ENCODE data around the gene CHD6. TPM values are rescaled to one million over a fixed set of nuclear protein-coding genes. Genes with fewer than 3 reads are reported as not detected.

CHD6 gene
- total RNA-seq, 1 experiment from 2014 or later = 26.6 TPM

- Histone ChIP-seq H3K9me3 (ENCODE audit: control insufficient read depth in 1 of 2, insufficient read depth in 1 of 2, low read depth in 1 of 2, low read length in 2 of 2) (no peaks in the 10 kb centered on the region), H3K4me1 (ENCODE audit: control insufficient read depth in 1 of 2, insufficient read depth in 2 of 2, low read length in 2 of 2) (peaks cover 0 to 4% of the 10 kb centered on the region in 2 experiments; a peak in 1 of 4 replicates), H3K27ac (ENCODE audit: low read depth, low read length) (no peak overlapping the region), H3K4me3 (replicated peaks in 1 of 2; ENCODE audit: low read depth in 1 of 2, low read length in 2 of 2) (no peak overlapping the region), H3K4me2 (ENCODE audit: low read length) (no peak overlapping the region), H3K36me3 (ENCODE audit: control insufficient read depth in 1 of 2, insufficient read depth in 2 of 2, low read length in 2 of 2) (no peaks in the 10 kb centered on the region), H4K20me1 (ENCODE audit: insufficient read depth) (no peaks in the 10 kb centered on the region), H3K9ac (ENCODE audit: low read length) (no peak overlapping the region), H3K9me2 (ENCODE audit: insufficient read depth) (no peaks in the 10 kb centered on the region), H3K27me3 (ENCODE audit: insufficient read depth, low read length) (no peaks in the 10 kb centered on the region), H2AFZ (ENCODE audit: low read depth, low read length, poor library complexity, severe bottlenecking) (no peak overlapping the region), H3K79me2 (ENCODE audit: insufficient read depth, low read length) (no peaks in the 10 kb centered on the region)
- ChIA-PET RAD21 (ENCODE audit: low non-redundant PET in 1 of 2, low total read pairs in 2 of 2, uncharacterized antibody in 2 of 2, unreplicated experiment in 2 of 2) (no interaction called here), POLR2A (no interaction called here), CTCF (no interaction called here)
- DNase-seq (ENCODE audit: low read depth, low spot score) (no peak), ATAC-seq (no peak)
- intact Hi-C loops (cut with micrococcal nuclease) = no loop called here
- TF ChIP-seq EZH2phosphoT487 (IDR thresholded peaks at IDR 0.05; ENCODE audit: borderline replicate concordance) (no peak), ZFX (IDR thresholded peaks at IDR 0.05) (no peak), SP1 (IDR thresholded peaks at IDR 0.05; ENCODE audit: low read depth) (no peak), EZH2 (IDR thresholded peaks at IDR 0.05) (no peak), CTCF (IDR thresholded peaks at IDR 0.05 in 2 of 3, conservative IDR thresholded peaks at IDR 0.05 in 1 of 3; ENCODE audit: borderline replicate concordance in 1 of 3, insufficient read depth in 1 of 3, low read depth in 2 of 3, low read length in 2 of 3) (no peak), REST (IDR thresholded peaks at IDR 0.05; ENCODE audit: low read depth) (no peak)
- BruUV-seq (replicated peaks) = no TSS peak
Observed at GRCh38 chr20:41622584-41622983, 4.4 kb upstream of the CHD6 start.

Data from HCT116 (cell line).